Skin of body (tissue), 2 donors: ENCODE results near the gene SQSTM1. TPM values are rescaled to one million over a fixed set of nuclear protein-coding genes. Genes with fewer than 3 reads are reported as not detected.

Source experiments
- DNase-seq: peaks from one replicate; lab custom pipeline; 2025; lab: John Stamatoyannopoulos, UW
- total RNA-seq: library from RNA; depleted of rRNA; stranded (reverse); fragments of >200 nt; gene quantifications from one replicate; pipeline ENCODE4 v1.2.3, GENCODE V29; 2014

The SQSTM1 gene
- total RNA-seq, 1 donor from 2014 or later: 90.7 TPM

DNA sequence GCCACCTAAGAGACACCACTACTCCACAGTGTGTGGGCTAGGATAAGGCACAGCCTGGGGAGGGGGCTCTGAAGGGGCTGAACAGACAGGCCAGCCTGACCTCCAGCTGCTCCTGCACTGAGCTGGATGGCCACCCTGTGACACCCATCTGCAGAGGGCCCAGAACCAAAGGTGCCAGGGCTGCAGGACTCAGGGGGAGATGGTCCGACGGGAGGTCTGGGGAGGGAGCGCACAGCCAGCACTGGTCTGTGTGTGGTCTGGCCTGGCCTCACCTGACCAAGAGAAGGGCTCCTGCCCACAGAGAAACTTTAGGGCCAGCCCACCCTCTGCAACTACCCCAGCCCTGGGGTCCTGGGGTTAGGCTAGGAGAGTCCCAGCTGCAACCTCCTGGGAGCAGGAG is 26.1 kb upstream of the SQSTM1 start:
- no peak for DNase-seq

DNA sequence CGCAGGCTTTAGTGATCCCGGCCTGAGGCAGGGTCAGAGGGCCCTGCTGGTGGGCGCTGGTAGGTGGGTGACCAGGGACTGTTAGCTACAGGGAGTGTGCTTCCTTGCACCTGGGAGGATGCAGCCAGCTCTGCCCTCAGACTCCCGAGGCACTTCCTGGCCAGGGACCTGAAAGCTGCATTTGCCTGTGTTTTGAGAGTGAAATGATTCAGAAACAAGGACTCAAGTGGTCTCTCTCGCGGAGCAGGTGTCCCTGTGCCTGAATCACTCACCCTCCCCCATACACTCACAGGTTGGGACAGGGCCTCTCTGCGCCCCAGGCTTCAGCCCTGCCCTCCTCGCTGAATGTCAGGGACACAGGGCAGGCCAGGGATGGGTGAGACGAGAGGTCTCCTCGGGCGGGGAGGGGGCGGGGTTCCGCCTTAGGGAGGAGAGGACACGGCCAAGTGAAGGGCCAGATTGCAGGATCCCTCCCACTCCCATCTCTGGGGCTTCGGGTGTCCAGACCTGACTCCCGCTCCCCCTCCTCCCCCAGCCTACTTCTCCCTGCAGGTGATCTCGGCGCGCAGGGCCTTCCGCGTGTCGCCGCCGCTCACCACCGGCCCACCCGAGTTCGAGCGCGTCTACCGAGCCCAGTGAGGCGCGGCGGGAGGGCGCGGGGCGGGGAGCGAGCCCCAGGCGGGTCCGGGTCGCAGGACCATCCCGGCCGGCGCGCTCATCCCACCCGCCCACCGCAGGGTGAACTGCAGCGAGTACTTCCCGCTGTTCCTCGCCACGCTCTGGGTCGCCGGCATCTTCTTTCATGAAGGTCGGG is 25.4 kb upstream of the SQSTM1 start:
- DNase-seq: no peak

DNA sequence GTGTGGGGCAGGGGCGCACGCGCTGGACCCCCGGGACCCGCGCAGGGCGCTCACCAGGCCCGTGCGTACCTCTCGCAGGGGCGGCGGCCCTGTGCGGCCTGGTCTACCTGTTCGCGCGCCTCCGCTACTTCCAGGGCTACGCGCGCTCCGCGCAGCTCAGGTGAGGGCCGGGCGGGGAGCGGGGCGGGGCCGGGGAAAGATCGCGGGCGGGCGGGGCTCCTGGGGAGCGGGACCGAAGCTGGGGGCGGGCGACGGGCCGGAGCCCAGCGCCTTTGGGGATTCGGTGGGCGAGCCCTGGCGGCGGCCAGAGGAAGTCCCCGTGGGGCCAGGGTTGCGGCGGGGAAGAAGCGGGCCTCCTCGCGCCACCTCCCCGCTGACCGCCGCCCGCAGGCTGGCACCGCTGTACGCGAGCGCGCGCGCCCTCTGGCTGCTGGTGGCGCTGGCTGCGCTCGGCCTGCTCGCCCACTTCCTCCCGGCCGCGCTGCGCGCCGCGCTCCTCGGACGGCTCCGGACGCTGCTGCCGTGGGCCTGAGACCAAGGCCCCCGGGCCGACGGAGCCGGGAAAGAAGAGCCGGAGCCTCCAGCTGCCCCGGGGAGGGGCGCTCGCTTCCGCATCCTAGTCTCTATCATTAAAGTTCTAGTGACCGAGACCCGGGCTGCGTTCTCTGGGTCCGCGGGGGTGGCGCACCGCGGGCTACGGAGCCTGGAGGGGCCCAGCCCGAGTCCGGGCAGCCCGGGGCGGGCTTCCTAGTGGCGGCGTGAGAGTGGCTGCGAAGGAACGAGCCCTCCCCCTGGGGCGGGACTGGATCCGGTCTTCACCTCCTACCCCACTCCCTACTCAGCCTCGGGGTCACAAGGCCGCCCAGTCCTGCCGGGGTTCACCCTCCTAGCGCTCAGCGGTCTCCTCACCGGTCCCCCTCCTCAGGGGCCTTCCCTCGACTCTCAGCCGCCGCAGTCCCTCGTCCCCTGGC is 24.6 kb upstream of the SQSTM1 start:
- DNase-seq: peak; percentile 56

DNA sequence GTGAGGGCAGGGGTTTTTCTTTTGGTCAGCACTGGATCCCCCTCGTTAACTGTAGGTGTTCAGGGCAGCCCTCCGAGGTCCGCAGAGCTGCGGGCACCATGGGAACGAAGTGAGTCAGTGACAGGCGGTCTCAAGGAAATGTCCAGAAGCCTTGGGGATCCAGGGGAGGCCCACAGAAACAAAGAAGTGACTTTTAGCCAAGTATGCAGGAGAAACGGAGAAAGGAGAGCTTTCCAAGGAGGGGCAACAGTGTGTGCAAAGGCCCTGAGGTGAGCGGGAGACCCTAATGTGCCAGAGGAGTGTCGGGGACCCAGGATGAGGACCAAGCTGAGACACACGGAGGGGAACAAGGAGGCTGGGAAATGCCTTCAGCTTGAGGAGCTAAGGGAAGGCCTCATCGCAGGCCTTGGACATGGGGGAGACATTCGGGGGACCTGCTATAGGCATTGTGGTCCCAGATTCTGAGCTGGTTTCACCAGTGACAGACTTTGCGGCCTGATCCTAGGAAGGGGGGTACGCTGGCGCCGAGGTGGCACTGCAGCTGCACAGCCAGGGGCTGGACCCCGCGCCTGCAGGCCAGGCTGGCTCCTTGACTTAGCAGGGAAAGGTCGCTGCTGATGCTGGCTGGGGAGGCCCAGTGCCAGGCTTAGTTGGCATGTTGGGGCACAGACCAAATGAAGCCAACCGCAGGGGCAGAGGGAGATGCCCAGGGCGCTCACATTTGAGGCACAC is 23.7 kb upstream of the SQSTM1 start:
- no peak for DNase-seq

DNA sequence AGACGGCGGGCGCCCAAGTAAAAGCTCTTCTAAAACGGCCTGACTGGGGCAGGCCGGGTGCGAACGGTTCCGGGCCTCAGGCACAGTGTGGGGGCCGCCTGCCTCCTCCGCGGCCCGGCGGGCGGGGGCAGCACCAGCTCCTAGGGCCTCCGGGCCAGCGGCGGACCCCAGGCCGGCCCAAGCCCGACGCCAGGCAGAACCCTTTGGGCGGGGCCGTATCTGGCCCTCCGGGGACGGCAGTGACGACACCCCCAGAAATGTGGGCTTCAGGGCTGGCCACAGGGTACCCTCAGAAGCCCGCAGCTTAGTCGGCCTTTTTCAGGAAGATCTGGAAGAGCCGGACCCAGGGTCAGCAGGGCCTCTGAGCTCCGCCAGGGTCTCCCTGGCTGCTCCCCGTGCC is 23.0 kb upstream of the SQSTM1 start:
- no peak for DNase-seq

DNA sequence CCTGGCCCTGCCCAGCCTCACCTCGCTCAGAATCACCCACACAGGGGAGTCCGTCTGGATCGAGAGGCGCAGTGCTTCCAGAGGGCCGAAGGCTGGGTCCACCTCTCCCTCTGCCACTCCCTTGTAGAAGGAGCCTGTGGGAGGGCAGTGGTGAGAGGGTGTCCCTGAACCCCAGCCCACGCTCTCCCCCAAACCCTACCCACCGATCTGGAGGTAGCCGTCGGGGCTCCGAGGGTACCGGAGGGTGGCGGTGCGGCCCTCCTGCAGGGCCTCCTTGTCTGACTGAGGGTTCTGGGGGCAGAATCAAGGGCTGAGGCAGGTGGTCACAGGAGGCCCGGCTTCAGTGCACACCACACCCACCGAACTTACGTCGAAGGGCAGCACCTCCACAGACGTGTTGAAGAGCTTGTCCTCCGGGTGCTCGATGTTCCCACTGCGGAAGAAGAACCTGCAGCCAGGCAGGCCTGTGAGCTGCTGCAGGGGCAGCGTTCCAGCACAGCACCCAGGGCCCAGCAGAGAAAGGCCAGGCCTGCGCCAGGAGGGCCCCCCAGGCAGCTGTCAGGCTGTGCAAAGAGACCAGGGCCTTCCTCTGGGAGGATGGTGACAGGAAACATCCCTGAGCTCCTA is 22.4 kb upstream of the SQSTM1 start:
- DNase-seq: no peak

DNA sequence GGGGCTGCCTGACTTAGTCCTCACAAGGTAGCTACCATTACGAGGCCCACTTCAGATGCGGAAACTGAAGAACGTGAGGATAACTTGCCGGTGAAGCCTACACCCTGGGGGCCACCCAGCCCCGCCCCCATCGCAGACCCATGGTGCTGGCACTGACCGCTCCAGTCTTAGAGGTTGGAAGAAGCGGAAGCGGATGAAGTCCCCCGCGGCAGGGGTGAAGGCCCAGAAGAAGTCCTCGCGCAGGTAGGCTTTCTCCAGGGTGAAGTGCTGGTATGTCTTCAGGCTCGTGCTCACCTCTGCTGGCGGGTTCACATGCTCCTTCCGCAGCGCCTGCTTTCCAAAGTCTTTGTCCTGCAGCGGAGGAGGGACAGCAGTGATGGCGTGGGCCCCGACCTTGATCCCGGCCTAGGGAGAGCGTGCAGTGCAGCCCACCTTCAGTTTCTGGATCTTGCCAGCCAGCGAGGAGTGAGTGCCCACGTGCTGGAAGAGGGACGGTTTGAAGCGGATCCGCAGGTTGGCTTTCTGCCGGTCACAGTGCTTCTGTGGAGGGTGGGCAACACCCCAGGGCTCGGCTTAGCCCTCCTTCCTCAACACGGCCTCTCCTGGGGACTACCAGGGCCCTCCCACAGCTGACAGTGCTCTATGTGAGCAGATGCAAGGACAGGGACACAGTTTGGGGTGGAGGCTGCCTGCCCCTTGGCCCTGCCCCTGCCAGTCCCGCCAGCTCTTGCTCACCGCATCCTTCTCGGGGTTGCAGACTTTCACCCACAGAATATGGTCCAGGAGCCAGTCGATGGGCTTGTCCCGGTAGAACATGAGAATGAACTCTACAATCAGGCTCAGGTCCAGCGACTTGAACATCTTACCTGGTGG is 21.7 kb upstream of the SQSTM1 start:
- no peak for DNase-seq

DNA sequence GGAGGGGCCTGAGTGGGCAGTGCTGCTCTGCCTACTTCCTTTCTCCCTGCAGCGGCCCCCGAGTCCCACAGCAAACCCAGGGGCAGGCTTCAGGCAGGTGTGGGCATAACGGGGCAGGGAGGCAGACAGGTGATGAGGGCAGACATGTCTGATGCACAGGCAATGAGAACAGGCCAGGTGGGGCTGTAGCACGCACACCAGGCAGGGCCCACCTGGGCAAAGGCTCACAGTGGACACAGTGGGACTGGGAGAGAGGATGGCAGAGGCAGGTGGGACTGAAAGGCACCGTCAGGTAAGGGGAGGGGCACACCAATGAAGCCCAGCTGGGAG is 21.1 kb upstream of the SQSTM1 start:
- no peak for DNase-seq

DNA sequence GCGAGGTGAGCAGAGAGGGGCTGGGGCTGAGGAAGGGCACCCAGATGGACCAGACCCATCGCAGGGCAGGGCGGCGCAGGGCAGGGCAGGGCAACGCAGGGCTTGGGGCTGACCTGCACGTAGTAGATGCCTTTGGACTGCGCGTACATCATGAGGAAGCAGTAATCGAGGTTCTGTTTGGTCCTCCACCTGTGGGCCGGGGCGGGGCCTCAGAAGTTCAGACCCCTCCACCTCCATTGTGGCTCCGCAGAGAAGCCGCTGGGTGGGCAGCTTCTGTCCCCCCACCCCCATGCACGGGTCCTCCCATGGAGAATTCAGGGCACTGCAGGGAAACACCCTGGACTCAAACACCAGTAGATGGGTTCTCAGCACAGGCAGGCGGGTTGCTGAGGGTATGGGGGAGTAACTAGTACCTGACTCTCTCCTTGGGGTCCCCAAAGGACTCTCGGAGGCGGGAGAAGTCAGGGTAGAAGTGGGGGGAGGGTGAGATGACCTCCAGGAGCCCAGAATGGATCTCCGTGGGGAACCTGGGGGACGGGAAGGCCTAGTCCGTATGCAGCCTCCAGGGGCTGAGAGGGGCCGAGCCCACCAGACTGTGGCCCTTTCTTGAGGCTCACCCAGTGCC is 20.5 kb upstream of the SQSTM1 start:
- DNase-seq: no peak

DNA sequence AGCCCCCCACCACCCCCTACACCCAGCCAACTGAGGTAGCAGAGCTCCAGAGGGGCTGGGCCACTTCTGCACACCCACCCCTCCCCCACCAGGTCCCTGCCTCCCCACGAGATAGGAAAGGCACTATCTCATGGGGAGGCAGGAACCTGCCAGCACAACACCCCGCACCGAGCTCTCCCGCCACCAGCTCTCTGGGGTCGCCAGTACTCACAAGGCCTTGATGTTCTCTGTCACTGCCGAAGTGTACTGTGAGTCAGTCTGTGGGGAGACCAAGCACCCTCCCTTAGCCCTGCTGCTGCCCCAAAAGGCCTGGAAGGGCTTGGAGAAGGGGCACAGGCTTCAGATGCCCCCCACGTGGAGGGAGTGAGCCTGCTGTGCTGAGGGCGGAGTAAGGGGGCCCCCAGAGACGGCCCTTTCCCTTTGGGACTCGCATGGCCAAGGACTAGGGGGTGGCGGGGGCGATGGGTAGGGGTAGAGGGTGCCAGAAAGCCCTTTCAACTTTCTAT is 20.0 kb upstream of the SQSTM1 start:
- DNase-seq: no peak

DNA sequence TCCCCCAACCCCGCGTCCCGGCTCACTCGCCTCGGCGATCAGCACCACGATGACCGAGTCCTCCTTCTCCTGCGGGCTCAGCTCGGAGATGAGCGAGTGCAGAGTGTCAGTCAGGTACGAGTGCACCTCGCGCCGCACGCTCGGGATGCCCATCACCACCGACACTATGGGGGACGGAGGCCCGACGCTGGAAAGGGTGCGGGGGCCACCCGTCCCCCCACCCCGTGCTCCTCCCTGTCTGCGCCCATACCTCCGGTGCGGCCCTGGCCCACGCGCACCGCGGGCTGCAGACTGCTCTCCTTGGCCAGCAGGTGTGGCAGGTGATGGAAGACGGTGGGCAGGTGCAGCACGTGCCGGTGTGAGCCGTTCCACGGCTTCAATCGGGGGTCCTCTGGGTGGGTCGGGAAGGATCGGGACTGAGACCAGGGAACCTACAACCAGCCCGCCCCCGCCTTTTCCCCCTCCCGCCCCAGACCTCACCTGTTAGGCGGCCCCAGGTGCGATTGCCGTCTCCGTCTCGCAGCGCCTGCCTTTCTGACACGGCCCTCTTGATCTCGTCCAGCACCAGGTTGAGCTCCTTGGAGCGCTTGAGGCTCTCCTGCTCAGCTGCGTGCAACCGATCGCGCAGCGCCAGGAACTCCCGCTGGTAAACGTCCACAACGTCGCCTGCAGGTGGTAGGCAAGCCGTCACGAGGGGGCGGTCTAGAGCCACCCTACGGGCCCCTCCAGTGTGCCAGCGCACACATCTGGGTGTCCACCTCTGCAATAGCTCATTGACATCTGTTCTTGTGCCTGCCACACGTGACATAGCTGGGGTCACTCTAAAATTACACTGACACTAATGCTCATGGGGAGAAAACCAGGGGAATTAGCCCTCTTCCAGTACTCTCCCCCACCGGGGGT is 19.1 kb upstream of the SQSTM1 start:
- no peak for DNase-seq

DNA sequence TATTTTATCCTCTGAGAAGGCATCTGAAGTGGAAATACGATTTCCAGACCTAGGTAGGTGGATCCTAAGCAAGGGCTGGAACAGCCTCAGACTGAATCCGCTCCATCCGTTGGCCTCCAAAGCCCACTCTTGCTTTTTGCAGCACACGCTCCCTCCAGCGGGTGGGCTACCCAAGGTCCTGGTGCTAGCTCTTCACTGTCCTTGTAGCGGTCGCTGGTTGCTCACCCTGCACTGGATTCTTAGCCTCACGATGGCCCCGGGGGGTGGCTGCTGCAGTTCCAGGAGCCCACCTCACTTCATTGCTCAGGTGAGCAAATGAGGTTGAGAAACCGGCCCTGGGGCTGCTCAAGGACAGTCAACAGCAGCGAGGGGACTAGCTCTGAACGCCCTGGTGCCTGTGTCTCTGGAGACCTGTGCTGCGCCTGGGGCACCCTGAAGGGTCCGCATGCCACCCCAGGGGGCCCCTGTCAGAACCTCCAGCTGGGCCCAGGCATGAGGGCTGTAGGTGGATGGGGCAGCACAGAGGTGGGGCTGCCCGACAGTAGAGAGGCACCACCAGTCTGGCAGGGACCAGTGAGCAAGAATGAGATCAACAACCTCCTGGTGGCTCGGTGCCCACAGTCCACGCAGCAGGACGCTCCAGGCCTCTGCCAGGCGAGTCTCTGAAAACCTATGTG is 18.4 kb upstream of the SQSTM1 start:
- DNase-seq: no peak

DNA sequence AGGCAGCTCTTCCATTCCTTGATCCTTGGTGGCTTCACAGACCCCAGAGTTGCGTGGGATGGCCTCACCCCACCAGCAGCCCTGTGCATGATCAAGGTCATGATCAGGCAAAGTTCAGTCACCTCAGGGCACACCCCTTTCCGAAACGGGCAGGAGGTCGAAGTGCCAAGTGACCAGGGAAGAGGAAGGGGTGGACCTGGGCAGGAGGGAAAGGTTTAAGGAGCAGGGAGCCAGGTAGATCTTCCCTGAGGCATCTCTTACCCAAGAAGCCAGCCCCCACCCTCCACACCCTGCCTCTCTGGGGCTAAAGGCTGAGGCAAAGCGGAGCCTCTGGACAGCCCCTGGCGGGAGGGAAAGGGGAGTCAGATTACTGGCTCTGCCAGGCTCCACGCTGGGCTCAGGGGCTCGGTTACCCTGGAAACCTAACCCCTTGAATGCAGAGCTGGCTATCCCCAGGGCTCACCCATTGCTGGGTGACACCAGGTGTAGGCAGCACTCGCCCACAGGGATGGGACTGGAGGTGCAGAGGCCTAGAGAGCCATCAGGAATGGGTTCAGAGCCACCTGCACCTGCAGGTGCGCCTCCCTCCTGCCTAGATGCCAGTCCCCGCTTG is 17.6 kb upstream of the SQSTM1 start:
- DNase-seq: no peak

DNA sequence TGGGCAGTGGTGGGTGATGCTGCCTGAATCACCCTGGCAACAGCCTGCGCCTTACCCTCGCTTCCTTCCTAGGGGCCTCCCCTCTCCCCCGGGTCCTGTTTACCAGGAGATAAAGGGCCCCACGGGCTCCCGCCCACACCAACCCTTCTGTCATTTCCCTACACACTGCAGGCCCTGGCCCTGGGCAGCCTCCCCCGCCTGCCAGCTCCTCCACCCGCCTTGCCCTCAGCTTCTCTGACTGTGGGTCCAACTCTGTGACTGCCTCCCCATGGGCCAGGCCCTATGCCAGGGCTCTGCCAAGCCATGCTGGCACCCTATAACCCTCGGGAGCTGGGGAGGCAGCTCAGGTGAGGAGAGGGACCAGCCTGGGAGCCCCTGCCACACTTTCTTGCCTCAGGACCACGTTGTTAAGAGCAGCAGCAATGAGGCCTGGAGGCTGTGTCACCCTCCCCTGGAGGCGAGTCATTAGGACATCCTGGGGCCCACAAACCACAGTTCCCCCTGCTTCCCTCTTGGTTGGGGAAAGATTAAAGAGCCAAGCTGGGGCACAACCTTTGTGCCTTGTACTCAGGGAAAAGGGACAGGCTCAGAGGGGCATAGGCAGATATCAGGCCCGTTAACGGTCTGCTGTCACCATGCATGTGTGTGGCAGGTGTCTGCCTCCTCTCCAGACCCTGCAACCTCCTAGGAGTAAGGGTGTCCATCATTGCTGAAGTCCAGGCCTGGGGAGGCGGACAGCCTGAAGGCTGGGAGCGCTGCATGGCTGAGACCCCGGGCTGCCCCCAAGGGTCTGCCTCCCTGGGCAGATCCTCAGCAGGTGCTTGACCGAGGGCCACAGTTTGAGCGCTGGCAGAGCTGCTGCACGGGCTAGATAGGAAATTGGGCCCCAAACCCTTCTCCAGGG is 16.8 kb upstream of the SQSTM1 start:
- DNase-seq: no peak

DNA sequence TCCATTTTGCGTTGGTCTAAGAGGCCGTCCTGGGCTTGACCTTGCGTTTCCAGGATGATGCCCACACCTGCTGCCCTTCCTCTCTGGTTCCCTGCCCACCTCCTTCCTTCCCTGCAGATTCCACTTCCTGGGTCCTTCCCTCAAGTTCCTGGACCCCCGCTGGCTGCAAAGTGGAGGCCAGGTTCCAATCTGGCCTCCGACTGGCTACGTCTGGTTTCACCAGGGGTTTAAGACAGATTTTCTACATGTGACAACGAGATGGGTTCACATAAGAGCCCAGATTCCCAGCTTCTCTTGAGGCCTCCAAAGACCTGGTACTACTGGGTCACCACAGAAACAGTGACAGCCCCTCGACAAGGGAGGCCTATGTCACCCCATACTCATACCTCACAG is 16.2 kb upstream of the SQSTM1 start:
- DNase-seq: no peak

DNA sequence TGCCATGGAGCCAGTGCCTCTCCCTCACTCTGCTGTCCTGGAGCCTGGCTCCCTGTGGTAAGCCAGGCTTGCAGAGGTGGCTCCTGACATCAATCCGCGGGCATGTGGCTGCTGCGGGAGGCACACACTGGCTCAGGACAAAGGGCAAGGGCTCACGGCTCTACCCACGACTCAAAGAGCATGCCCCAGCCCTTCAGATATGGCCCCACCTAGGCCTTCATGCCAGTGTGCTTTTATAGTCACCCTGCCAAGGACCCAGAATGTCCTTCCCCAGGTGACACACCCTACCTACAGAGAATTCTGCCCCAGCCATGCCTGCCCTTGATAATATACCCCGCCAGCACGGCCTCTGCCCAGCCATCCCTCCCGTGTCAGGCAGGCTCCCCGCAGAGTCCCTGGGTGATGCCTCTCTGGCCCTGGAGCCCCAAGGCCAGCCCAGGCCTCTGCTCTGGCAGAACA is 15.6 kb upstream of the SQSTM1 start:
- no peak for DNase-seq
